Naive thymus-derived CD8-positive, alpha-beta T cell (primary cell): ENCODE results near the gene CEP295NL. TPM values are rescaled to one million over a fixed set of nuclear protein-coding genes. Genes with fewer than 3 reads are reported as not detected.

Experiments
- ATAC-seq, 2 donors: fragments of 150-1000 bp; cut with Tn5 transposase in 1 of 2; sonication (Bioruptor Pico), chemical (Tn5 transposase) in 1 of 2; 1 replicate in 1 of 2; 2 replicates in 1 of 2; pipeline ENCODE4 v1.10.0; 2021; ENCODE audit warnings: mild to moderate bottlenecking in 2 of 2, moderate library complexity in 2 of 2
- POLR2A ChIA-PET: fragments of 350-600 bp; sonication (Branson Sonifier 250); formaldehyde crosslinking; loops from one replicate; lab custom pipeline; 2021; ENCODE audit warnings: antibody characterized with exemption; lab: Charles Lee
- DNase-seq, 10 donors: peaks; one replicate each; pipeline versions ENCODE4 v3.0.0 to v3.0.0-alpha.2; 2020 to 2022
- H3K27ac Mint-ChIP-seq, 10 donors: one replicate each; pipeline ENCODE4 v1.8.0; 2020 to 2022; ENCODE audit warnings: mild to moderate bottlenecking in 10 of 10, mixed read lengths in 10 of 10, moderate library complexity in 4 of 10, inconsistent platforms in 1 of 10
- H3K27me3 Mint-ChIP-seq, 5 donors: one replicate each; pipeline ENCODE4 v1.8.0; 2021 to 2022; ENCODE audit warnings: mixed read lengths in 5 of 5
- H3K36me3 Mint-ChIP-seq, 3 donors: one replicate each; pipeline ENCODE4 v1.8.0; 2020 to 2022; ENCODE audit warnings: mixed read lengths in 3 of 3, mild to moderate bottlenecking in 2 of 3, inconsistent platforms in 1 of 3
- H3K4me1 Mint-ChIP-seq, 4 donors: one replicate each; pipeline ENCODE4 v1.8.0; 2021 to 2022; ENCODE audit warnings: mixed read lengths in 4 of 4
- H3K4me3 Mint-ChIP-seq, 10 donors: one replicate each; pipeline ENCODE4 v1.8.0; 2020 to 2022; ENCODE audit warnings: mild to moderate bottlenecking in 10 of 10, mixed read lengths in 10 of 10, moderate library complexity in 6 of 10, inconsistent platforms in 1 of 10
- H3K9me3 Mint-ChIP-seq, 9 donors: one replicate each; pipeline ENCODE4 v1.8.0; 2020 to 2022; ENCODE audit warnings: mixed read lengths in 9 of 9, mild to moderate bottlenecking in 3 of 9, inconsistent platforms in 1 of 9, moderate library complexity in 1 of 9
- polyA plus RNA-seq, 3 donors: library from polyadenylated mRNA; unstranded; fragments of 300-500 nt; fragmentation: Illumina TruSeq; gene quantifications; one replicate each; pipeline ENCODE4 v1.2.3, GENCODE V29; 2021
- total RNA-seq, 8 experiments: library from RNA in 2 of 8; stranded (reverse) in 2 of 8; gene quantifications; one replicate each; pipeline ENCODE4 v1.2.3 and lab custom pipeline; 2021 to 2026

Gene CEP295NL
- total and polyA plus RNA-seq, 5 experiments from 2014 or later = 0.86 TPM; not detected in 4

GRCh38 chr17:78842881-78843565 lies 60.0 kb downstream of the CEP295NL start:
- POLR2A ChIA-PET = interaction anchor here (3.0 kb wide), 1 partner anchor 24 kb away, joined by 23 read pairs; no protein-coding TSS in a partner anchor
- Mint-ChIP-seq H3K4me1 (peaks cover 19 to 42% (median 34%) of the 10 kb centered on the region in 4 donors), H3K36me3 (peaks cover 0 to 7% (median 0%) of the 10 kb centered on the region in 3 donors), H3K27me3 (no peaks in the 10 kb centered on the region), H3K27ac (peak overlapping the region; percentile 29 to 98 (median 80)), H3K4me3 (peak overlapping the region in 2 of 10 donors; percentile 6 to 39), H3K9me3 (no peaks in the 10 kb centered on the region)
- peak; percentile 16 to 76 (median 52) for DNase-seq
- no peak for ATAC-seq

- Mint-ChIP-seq H3K27me3 (no peaks in the 10 kb centered on the region), H3K4me3 (peak within 1 kb of the TSS; percentile 83 to 99 (median 95)), H3K36me3 (peaks cover 2 to 26% (median 5%) of the 10 kb centered on the region in 3 donors), H3K9me3 (no peaks in the 10 kb centered on the region), H3K4me1 (peaks cover 24 to 63% (median 48%) of the 10 kb centered on the region in 4 donors), H3K27ac (peak within 1 kb of the TSS; percentile 95 to 99 (median 98))
- ATAC-seq (peak; percentile 84 to 86), DNase-seq (peak; percentile 98 to 100 (median 100))
- POLR2A ChIA-PET = interaction anchor here (1.4 to 3.0 kb wide), 6 partner anchors 22 to 60 kb away, joined by 3 to 23 read pairs (median 4); partner anchors contain the start of gene CYTH1
Measured at GRCh38 chr17:78840780-78841611, 62.0 kb downstream of the CEP295NL start, which contains the start of gene USP36. USP36 (minus strand) TSS chr17:78840814; CDS start chr17:78836363, 4,451 bp downstream.

Other genes starting within 250 kb of the CEP295NL start
- gene CYTH1, start 120.9 kb downstream of the CEP295NL start, total RNA-seq = 100 to 1,000 TPM; 415 to 423 TPM
- 100 to 1,000 TPM; 220 to 320 (median 243) TPM for gene CYTH1, start 120.9 kb downstream of the CEP295NL start, polyA plus RNA-seq
- gene USP36, start 62.4 kb downstream of the CEP295NL start, total RNA-seq = 100 to 1,000 TPM; 151 to 156 TPM
- 10 to 100 TPM; 27.5 to 45.1 (median 36.7) TPM for gene USP36, start 62.4 kb downstream of the CEP295NL start, polyA plus RNA-seq
- 1 to 10 TPM; 6.2 to 7.3 TPM for gene TIMP2, start 22.2 kb upstream of the CEP295NL start, total RNA-seq
- under 1 TPM; 0.22 to 0.75 (median 0.60) TPM for gene TIMP2, start 22.2 kb upstream of the CEP295NL start, polyA plus RNA-seq
- 10 to 100 TPM; 50.5 to 54.4 TPM for gene LGALS3BP, start 76.7 kb upstream of the CEP295NL start, total RNA-seq
- gene LGALS3BP, start 76.7 kb upstream of the CEP295NL start, polyA plus RNA-seq = 10 to 100 TPM; 51.5 to 90.6 (median 88.6) TPM
- 10 to 100 TPM; 30.5 to 34.6 TPM for gene CANT1, start 106.6 kb upstream of the CEP295NL start, total RNA-seq
- 1 to 10 TPM; 6.1 to 9.4 (median 6.2) TPM for gene CANT1, start 106.6 kb upstream of the CEP295NL start, polyA plus RNA-seq
- not detected for gene C1QTNF1, start 121.0 kb upstream of the CEP295NL start, total RNA-seq
- not detected for gene C1QTNF1, start 121.0 kb upstream of the CEP295NL start, polyA plus RNA-seq
- 100 to 1,000 TPM; 162 to 165 TPM for gene ENGASE, start 171.6 kb upstream of the CEP295NL start, total RNA-seq
- gene ENGASE, start 171.6 kb upstream of the CEP295NL start, polyA plus RNA-seq = 1 to 10 TPM; 1.6 to 6.2 (median 3.9) TPM